HepG2 (cell line): Measurements from ENCODE around the gene HMCN1. TPM values are rescaled to one million over a fixed set of nuclear protein-coding genes. Genes with fewer than 3 reads are reported as not detected.

ENCODE experiments used
- ATAC-seq: fragments of 200-7000 bp; cut with Tn5 transposase; 3 replicates; pipeline ENCODE4 v1.9.1; 2020; ENCODE audit warnings: mild to moderate bottlenecking, moderate library complexity
- BruUV-seq: library from RNA; stranded (reverse); fragments of 400-500 nt; replicated peaks from 2 replicates; lab custom pipeline; 2021; lab: Mats Ljungman, UMichigan
- CTCF ChIA-PET: fragments of 300-600 bp; formaldehyde crosslinking; extraction: SDS; loops from one replicate; lab custom pipeline; 2021; ENCODE audit warnings: low total read pairs, inconsistent platforms, low intra/inter-chr PET ratio; lab: Yijun Ruan, JAX
- POLR2A ChIA-PET: fragments of 350-600 bp; sonication (Branson Sonifier 250); formaldehyde crosslinking; loops from one replicate; lab custom pipeline; 2020; ENCODE audit warnings: antibody characterized with exemption, inconsistent platforms; lab: Yijun Ruan, JAX
- DNase-seq: peaks from one replicate; pipeline ENCODE4 v3.0.0-alpha.2; 2015; ENCODE audit warnings: low spot score
- FAIRE-seq: peaks from 3 replicates; lab custom pipeline; 2011; peaks lifted over from hg19 to GRCh38; lab: Jason Lieb, UNC
- H2AFZ ChIP-seq: one replicate; pipeline ENCODE4 v1.6.1; 2011; ENCODE audit warnings: low read length, inconsistent platforms
- H3K27ac ChIP-seq: fragments of 300-600 bp; 3 replicates; pipeline ENCODE4 v1.8.0; 2011; ENCODE audit warnings: mixed run types, mild to moderate bottlenecking, mixed read lengths, low read length, inconsistent platforms; ENCODE audit not compliant: insufficient read depth; ENCODE audit errors: extremely low read length
- H3K27me3 ChIP-seq, 2 experiments: fragments of 200-600 bp in 1 of 2; 2 replicates in 1 of 2; 3 replicates in 1 of 2; pipeline versions ENCODE4 v1.6.0 to v1.8.0; 2011; ENCODE audit warnings: low read length in 2 of 2, mild to moderate bottlenecking in 2 of 2, moderate library complexity in 2 of 2, inconsistent platforms in 1 of 2; ENCODE audit not compliant: insufficient read depth in 2 of 2, control insufficient read depth in 1 of 2
- H3K36me3 ChIP-seq, 2 experiments: fragments of 200-600 bp in 1 of 2; replicated peaks in 1 of 2; 2 replicates in 1 of 2; 3 replicates in 1 of 2; pipeline versions ENCODE4 v1.5.1 to v1.8.0; 2011; ENCODE audit warnings: low read length in 2 of 2, inconsistent platforms in 1 of 2; ENCODE audit not compliant: insufficient read depth in 2 of 2, control insufficient read depth in 1 of 2
- H3K4me1 ChIP-seq: 2 replicates; pipeline ENCODE4 v1.5.1; 2012; ENCODE audit warnings: low read length, inconsistent platforms; ENCODE audit not compliant: insufficient read depth
- H3K4me2 ChIP-seq: 2 replicates; pipeline ENCODE4 v1.6.0; 2011; ENCODE audit warnings: low read depth, low read length, inconsistent platforms
- H3K4me3 ChIP-seq, 3 experiments: fragments of 200-600 bp in 1 of 3; sonication (generic), shearing (Covaris generic) in 1 of 3; replicated peaks in 1 of 3; 2 replicates each; pipeline ENCODE4 v1.5.1; 2011 to 2016; ENCODE audit warnings: low read length in 3 of 3, inconsistent platforms in 2 of 3, low read depth in 2 of 3, mild to moderate bottlenecking in 2 of 3, control low read depth in 1 of 3, mixed read lengths in 1 of 3; ENCODE audit not compliant: insufficient read depth in 1 of 3
- H3K79me2 ChIP-seq: one replicate; pipeline ENCODE4 v1.6.1; 2011; ENCODE audit warnings: low read length, inconsistent platforms; ENCODE audit not compliant: insufficient read depth
- H3K9ac ChIP-seq: 2 replicates; pipeline ENCODE4 v1.6.0; 2011; ENCODE audit warnings: mild to moderate bottlenecking, low read depth, low read length, inconsistent platforms; ENCODE audit not compliant: insufficient read depth
- H3K9me3 ChIP-seq: 2 replicates; pipeline ENCODE4 v1.5.1; 2012; ENCODE audit warnings: mild to moderate bottlenecking, low read length
- H4K20me1 ChIP-seq: 2 replicates; pipeline ENCODE4 v1.6.0; 2011; ENCODE audit warnings: inconsistent platforms, mild to moderate bottlenecking, low read length, moderate library complexity; ENCODE audit not compliant: insufficient read depth
- CENPT ChIP-seq: sonication (generic); formaldehyde crosslinking; IDR thresholded peaks from 2 replicates; pipeline ENCODE4 v1.8.0; 2022; ENCODE audit warnings: low read depth, mild to moderate bottlenecking, moderate library complexity, missing genetic modification reagents
- EEA1 ChIP-seq: sonication (generic); formaldehyde crosslinking; IDR thresholded peaks from 2 replicates; pipeline ENCODE4 v1.5.1; 2020; ENCODE audit warnings: mild to moderate bottlenecking, missing genetic modification reagents, borderline replicate concordance
- FOXC1 ChIP-seq: sonication (generic); formaldehyde crosslinking; IDR thresholded peaks from 2 replicates; pipeline ENCODE4 v1.8.0; 2022; ENCODE audit warnings: mild to moderate bottlenecking, missing genetic modification reagents, borderline replicate concordance
- GLI4 ChIP-seq: sonication (generic); formaldehyde crosslinking; IDR thresholded peaks from 2 replicates; pipeline ENCODE4 v1.5.1; 2020; ENCODE audit warnings: missing genetic modification reagents, mild to moderate bottlenecking, moderate library complexity, borderline replicate concordance
- HIC2 ChIP-seq: sonication (generic); formaldehyde crosslinking; IDR thresholded peaks from 2 replicates; pipeline ENCODE4 v1.9.0; 2022; ENCODE audit warnings: low read depth, missing genetic modification reagents
- MATR3 ChIP-seq: sonication (generic); formaldehyde crosslinking; IDR thresholded peaks from 2 replicates; pipeline ENCODE4 v1.4.0; 2020; ENCODE audit warnings: missing genetic modification reagents
- MEIS2 ChIP-seq: sonication (generic); formaldehyde crosslinking; IDR thresholded peaks from 2 replicates; pipeline ENCODE4 v1.9.0; 2021; ENCODE audit warnings: mild to moderate bottlenecking, missing genetic modification reagents
- RARG ChIP-seq: sonication (generic); formaldehyde crosslinking; IDR thresholded peaks from 2 replicates; pipeline ENCODE4 v1.4.0; 2020; ENCODE audit warnings: low read depth, mild to moderate bottlenecking, missing genetic modification reagents
- RBM39 ChIP-seq: fragments of 200-400 bp; formaldehyde crosslinking; IDR thresholded peaks from one replicate; pipeline ENCODE4 v1.6.1; 2018; ENCODE audit warnings: antibody characterized with exemption, mild to moderate bottlenecking, low read depth, low read length; ENCODE audit not compliant: poor library complexity, severe bottlenecking
- SMYD3 ChIP-seq: sonication (generic); formaldehyde crosslinking; IDR thresholded peaks from 2 replicates; pipeline ENCODE4 v1.8.1; 2023; ENCODE audit warnings: mild to moderate bottlenecking, missing genetic modification reagents
- SOX13 ChIP-seq, 3 experiments: fragments of 450-650 bp in 1 of 3; sonication (generic) in 1 of 3; formaldehyde crosslinking in 1 of 3; IDR thresholded peaks in 2 of 3; conservative IDR thresholded peaks in 1 of 3; 2 replicates each; pipeline versions ENCODE4 v1.5.0 to v1.6.1; 2016 to 2020; ENCODE audit warnings: antibody characterized with exemption in 1 of 3, mild to moderate bottlenecking in 1 of 3, missing compliant biosample characterization in 1 of 3, missing genetic modification reagents in 1 of 3, moderate library complexity in 1 of 3
- SSRP1 ChIP-seq: IDR thresholded peaks from 2 replicates; pipeline ENCODE4 v1.6.1; 2016; ENCODE audit warnings: control low read depth
- STAT5B ChIP-seq: sonication (generic); formaldehyde crosslinking; IDR thresholded peaks from 2 replicates; pipeline ENCODE4 v1.4.0; 2020; ENCODE audit warnings: missing genetic modification reagents
- TBX3 ChIP-seq: fragments of 450-650 bp; IDR thresholded peaks from 2 replicates; pipeline ENCODE4 v1.6.1; 2017; ENCODE audit warnings: antibody characterized with exemption, mild to moderate bottlenecking, inconsistent platforms, borderline replicate concordance
- ZNF274 ChIP-seq: sonication (generic); formaldehyde crosslinking; IDR thresholded peaks from 2 replicates; pipeline ENCODE4 v1.5.1; 2020; ENCODE audit warnings: mild to moderate bottlenecking, missing genetic modification reagents
- ZNF414 ChIP-seq: sonication (generic); formaldehyde crosslinking; IDR thresholded peaks from 2 replicates; pipeline ENCODE4 v1.5.0; 2020; ENCODE audit warnings: missing genetic modification reagents
- ZNF761 ChIP-seq: sonication (generic); formaldehyde crosslinking; conservative IDR thresholded peaks from 2 replicates; pipeline ENCODE4 v1.4.0; 2020; ENCODE audit warnings: mild to moderate bottlenecking, missing genetic modification reagents
- ZNF83 ChIP-seq: sonication (generic); formaldehyde crosslinking; IDR thresholded peaks from 2 replicates; pipeline ENCODE4 v1.4.0; 2020; ENCODE audit warnings: missing genetic modification reagents, mild to moderate bottlenecking, borderline replicate concordance
- WGBS: methylation state at CpG from one replicate; pipeline ENCODE4 v1.1.6; 2017; ENCODE audit warnings: low lambda C conversion rate; 5-methylcytosine and 5-hydroxymethylcytosine counted together
- in situ Hi-C: cut with HindIII; loops from 2 replicates; pipeline ENCODE4 v1.10.0; 2017; ENCODE audit warnings: low pct_unique_long_range_greater_than_20kb; ENCODE audit not compliant: extremely low pct_ligation_motif_present
- intact Hi-C: fragments of 100-400 bp; cut with micrococcal nuclease; formaldehyde crosslinking; loops from one replicate; pipeline ENCODE4 v1.10.0; 2022; ENCODE audit not compliant: unreplicated experiment
- polyA plus RNA-seq, 8 experiments: library from polyadenylated mRNA; depleted of rRNA in 3 of 8; stranded (reverse) in 7 of 8; unstranded in 1 of 8; fragments of >200 nt; fragmentation: Illumina TruSeq in 4 of 8; extraction: Trizol in 4 of 8; gene quantifications; 2 replicates each; pipeline versions ENCODE4 v1.2.1 to v1.2.3, GENCODE V29; 2011 to 2016; ENCODE audit warnings: low read depth in 4 of 8, missing spikeins in 1 of 8, mixed read lengths in 1 of 8; ENCODE audit not compliant: insufficient read depth in 1 of 8
- total RNA-seq, 5 experiments: library from RNA; depleted of rRNA; stranded (reverse); fragments of >200 nt; fragmentation: Illumina TruSeq; extraction: Trizol; gene quantifications; 2 replicates each; pipeline ENCODE4 v1.2.3, GENCODE V29; 2016; ENCODE audit warnings: low read depth in 1 of 5

HMCN1 gene
- total and polyA plus RNA-seq, 2 of the 13 experiments (the other 11 are each of a cell fraction or from before 2014, with no cell fraction given), result 0.03 TPM; not detected in 1

- POLR2A ChIA-PET, result no interaction called here
- Histone ChIP-seq H3K27me3 (no peaks in the 10 kb centered on the region), H4K20me1 (no peaks in the 10 kb centered on the region), H3K27ac (no peak overlapping the region), H3K36me3 (no peaks in the 10 kb centered on the region), H3K9ac (no peak overlapping the region), H3K4me2 (no peak overlapping the region), H3K4me3 (no peak overlapping the region), H3K4me1 (no peaks in the 10 kb centered on the region), H3K79me2 (no peaks in the 10 kb centered on the region), H3K9me3 (no peaks in the 10 kb centered on the region), H2AFZ (no peak overlapping the region)
- CTCF ChIA-PET, result no interaction called here
- WGBS, result 23% methylated on average over 4 of the region's 4 CpGs
- TF ChIP-seq FOXC1 (CRISPR knock-in tag) (no peak), EEA1 (no peak), SMYD3 (CRISPR knock-in tag) (no peak), ZNF83 (no peak), SSRP1 (CRISPR knock-in tag) (no peak), MEIS2 (CRISPR knock-in tag) (no peak), ZNF761 (CRISPR knock-in tag) (no peak)
- ATAC-seq (no peak), DNase-seq (no peak), FAIRE-seq (no peak)
- intact Hi-C loops, result no loop called here
- BruUV-seq, result no TSS peak
- in situ Hi-C loops, result no loop called here
Measured at GRCh38 chr1:186129758-186130157, 395.6 kb downstream of the HMCN1 start.

GRCh38 chr1:186139115-186139514 is 404.9 kb downstream of the HMCN1 start:
- 39% methylated on average over 4 of the region's 4 CpGs for WGBS
- TF ChIP-seq TBX3 (no peak), RBM39 (no peak), RARG (no peak), MATR3 (CRISPR knock-in tag) (no peak), GLI4 (CRISPR knock-in tag) (no peak), CENPT (CRISPR knock-in tag) (no peak), SOX13 (IDR thresholded peaks at IDR 0.05) (no peak), SOX13 (CRISPR knock-in tag; conservative IDR thresholded peaks at IDR 0.05 in 1 of 2, IDR thresholded peaks at IDR 0.05 in 1 of 2) (no peak), ZNF414 (no peak), ZNF274 (CRISPR knock-in tag) (no peak), HIC2 (CRISPR knock-in tag) (no peak), STAT5B (CRISPR knock-in tag) (no peak)

More at GRCh38 chr1:186139115-186139514, 404.9 kb downstream of the HMCN1 start:
- ChIA-PET CTCF (no interaction called here), POLR2A (no interaction called here)
- Histone ChIP-seq H2AFZ (no peak overlapping the region), H3K36me3 (no peaks in the 10 kb centered on the region), H3K27ac (no peak overlapping the region), H3K4me1 (no peaks in the 10 kb centered on the region), H3K9me3 (no peaks in the 10 kb centered on the region), H3K79me2 (no peaks in the 10 kb centered on the region), H3K27me3 (no peaks in the 10 kb centered on the region), H4K20me1 (no peaks in the 10 kb centered on the region), H3K4me3 (no peak overlapping the region), H3K4me2 (no peak overlapping the region), H3K9ac (no peak overlapping the region)
- no TSS peak for BruUV-seq
- FAIRE-seq, result no peak
- no peak for ATAC-seq
- DNase-seq, result no peak
- intact Hi-C loops, result no loop called here
- in situ Hi-C loops, result no loop called here
